Astrocyte of the spinal cord (primary cell): ENCODE measurements around the gene TSEN34.
A peak's percentile ranks its signal among the peaks of the same experiment; 100 is the strongest.
"Not testable (repeated sequence)": the region's sequence is repeated elsewhere in the genome, so short reads cannot be mapped to it uniquely, and the experiment has no call there.

Source experiments
- DNase-seq: peaks from one replicate; pipeline ENCODE4 v3.0.0; 2011; ENCODE audit warnings: low read depth, low spot score
- H3K4me3 ChIP-seq: 2 replicates; pipeline ENCODE4 v1.5.1; 2011; ENCODE audit warnings: low read depth, mild to moderate bottlenecking, low read length, moderate library complexity
- in situ Hi-C: cut with HindIII; loops from 2 replicates; pipeline ENCODE4 v1.10.0; 2017; ENCODE audit warnings: low sequenced_read_pairs
- TF ChIP-seq, protein P1 (sequence below): IDR thresholded peaks from 2 replicates; pipeline ENCODE4 v1.5.1; 2012; ENCODE audit warnings: low read depth, mild to moderate bottlenecking, low read length, inconsistent platforms

TSEN34 gene

DNA sequence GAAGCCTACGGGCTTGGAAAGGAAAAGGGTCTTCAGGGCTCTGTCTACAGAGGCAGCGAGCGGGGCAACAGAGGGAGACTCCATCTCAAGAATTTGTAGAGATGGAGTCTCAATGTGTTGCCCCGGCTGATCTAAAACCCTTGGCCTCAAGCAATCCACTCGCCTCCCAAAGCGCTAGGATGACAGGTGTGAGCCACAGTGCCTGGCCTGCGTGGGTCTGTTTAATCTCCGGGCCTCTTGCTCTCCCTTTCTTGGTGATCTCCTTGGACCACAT, 17.6 kb downstream of the TSEN34 start:
- in situ Hi-C loops, result no loop called here
- DNase-seq, result no peak
- no peak overlapping the region for H3K4me3 ChIP-seq
- TF ChIP-seq, protein P1, sequence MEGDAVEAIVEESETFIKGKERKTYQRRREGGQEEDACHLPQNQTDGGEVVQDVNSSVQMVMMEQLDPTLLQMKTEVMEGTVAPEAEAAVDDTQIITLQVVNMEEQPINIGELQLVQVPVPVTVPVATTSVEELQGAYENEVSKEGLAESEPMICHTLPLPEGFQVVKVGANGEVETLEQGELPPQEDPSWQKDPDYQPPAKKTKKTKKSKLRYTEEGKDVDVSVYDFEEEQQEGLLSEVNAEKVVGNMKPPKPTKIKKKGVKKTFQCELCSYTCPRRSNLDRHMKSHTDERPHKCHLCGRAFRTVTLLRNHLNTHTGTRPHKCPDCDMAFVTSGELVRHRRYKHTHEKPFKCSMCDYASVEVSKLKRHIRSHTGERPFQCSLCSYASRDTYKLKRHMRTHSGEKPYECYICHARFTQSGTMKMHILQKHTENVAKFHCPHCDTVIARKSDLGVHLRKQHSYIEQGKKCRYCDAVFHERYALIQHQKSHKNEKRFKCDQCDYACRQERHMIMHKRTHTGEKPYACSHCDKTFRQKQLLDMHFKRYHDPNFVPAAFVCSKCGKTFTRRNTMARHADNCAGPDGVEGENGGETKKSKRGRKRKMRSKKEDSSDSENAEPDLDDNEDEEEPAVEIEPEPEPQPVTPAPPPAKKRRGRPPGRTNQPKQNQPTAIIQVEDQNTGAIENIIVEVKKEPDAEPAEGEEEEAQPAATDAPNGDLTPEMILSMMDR, result no peak

DNA sequence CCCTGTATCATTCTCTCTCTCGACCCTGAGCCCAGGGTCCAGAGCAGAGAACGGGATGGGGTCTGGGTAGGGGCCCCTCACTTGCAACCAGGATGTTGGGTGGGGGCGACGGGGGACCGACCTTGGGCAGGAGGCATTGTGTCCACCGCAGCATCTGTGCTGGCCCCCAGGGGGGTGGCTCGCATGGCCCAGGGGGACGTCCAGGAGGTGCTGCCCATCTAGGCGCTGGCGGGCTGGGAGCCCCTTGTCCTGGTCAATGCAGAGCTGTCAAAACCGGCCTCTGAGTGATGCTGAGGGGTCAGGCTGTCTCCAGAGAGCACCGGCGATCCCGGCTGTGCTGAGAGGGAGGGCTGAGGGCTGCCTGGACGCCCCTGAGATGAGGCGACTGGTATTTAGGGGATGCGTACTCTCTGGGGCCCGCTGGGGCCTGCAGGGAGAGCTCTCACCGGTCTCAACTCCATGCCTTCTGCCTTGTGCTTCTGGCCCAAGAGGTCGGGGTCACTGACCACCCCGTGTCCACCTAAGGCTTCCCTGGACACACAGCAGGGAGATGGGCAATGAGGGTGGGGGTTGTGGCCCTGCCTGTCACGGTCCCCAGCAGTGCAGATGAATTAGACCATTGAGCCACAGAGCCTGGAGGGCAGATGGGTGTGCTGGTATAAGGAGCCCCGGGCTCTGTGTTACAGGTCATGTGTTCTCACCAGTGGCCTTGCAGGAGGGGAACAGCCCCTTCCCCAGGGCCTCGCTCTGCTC, 18.1 kb downstream of the TSEN34 start:
- H3K4me3 ChIP-seq, result no peak overlapping the region
- DNase-seq, result no peak
- TF ChIP-seq, protein P1, result no peak

DNA sequence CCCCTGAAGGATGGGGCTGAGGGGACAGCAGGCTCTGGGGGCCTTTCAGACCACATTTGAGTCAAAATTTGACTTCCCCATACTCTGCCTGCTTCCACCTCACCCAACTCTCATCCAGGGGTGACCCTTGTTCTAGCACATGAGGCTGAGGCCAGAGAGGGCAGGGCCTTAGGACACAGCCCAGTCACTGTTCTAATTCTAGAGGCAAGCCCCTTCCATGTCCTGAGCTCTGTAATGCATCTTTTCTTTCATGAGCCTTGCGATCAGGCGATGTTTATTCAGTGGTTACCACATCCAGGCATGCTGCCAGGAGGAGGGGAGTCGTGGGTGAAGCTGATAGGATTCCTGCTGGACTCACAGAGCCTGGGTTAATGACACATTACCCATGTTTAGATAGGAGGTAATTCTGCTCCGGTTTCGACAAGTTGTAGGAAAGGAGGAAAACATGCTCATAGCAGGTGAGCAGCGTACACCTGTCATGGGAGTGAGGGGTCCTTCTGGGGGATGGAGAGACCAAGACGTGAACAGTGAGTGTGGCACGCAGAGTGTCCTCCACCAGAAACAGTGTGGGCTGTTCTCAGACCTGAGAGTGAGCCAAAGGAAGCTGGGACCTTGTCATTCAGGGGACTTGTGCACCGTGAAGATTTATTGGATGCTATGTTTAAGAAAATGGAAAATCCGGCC, 18.8 kb downstream of the TSEN34 start:
- in situ Hi-C loops, result no loop called here
- no peak overlapping the region for H3K4me3 ChIP-seq
- TF ChIP-seq, protein P1, result no peak
- DNase-seq, result peak; percentile 98

More for the DNA sequence above, 18.1 kb downstream of the TSEN34 start:
- in situ Hi-C loops, result no loop called here

DNA sequence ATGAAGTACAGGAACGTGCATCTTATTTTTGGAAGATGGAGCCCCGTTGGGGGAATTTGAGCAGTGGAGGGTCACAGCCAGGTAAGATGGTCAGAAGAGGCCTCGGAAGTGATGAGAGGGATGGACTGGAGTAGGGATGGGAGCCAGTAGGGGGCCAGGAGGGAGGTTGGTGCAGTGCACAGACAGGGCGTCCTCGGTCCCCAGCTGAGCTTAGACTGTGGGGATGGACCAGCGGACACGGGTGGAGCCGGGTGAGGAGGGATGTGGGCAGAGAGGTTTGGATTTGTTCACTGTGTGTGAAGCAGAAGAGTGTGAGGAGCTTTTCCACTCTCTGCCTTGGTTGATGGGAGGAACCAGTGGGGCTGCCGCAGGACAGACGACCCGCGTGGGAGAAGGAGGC, 20.1 kb downstream of the TSEN34 start:
- TF ChIP-seq, protein P1, result no peak
- H3K4me3 ChIP-seq, result no peak overlapping the region
- in situ Hi-C loops, result no loop called here
- DNase-seq, result no peak

DNA sequence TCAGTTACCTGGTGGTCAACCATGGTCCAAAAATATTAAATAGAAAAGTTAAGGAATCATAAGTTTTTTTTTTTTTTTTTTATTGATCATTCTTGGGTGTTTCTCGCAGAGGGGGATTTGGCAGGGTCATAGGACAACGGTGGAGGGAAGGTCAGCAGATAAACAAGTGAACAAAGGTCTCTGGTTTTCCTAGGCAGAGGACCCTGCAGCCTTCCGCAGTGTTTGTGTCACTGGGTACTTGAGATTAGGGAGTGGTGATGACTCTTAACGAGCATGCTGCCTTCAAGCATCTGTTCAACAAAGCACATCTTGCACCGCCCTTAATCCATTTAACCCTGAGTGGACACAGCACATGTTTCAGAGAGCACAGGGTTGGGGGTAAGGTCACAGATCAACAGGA, 23.1 kb downstream of the TSEN34 start:
- H3K4me3 ChIP-seq, in situ Hi-C loops: not testable (repeated sequence)

DNA sequence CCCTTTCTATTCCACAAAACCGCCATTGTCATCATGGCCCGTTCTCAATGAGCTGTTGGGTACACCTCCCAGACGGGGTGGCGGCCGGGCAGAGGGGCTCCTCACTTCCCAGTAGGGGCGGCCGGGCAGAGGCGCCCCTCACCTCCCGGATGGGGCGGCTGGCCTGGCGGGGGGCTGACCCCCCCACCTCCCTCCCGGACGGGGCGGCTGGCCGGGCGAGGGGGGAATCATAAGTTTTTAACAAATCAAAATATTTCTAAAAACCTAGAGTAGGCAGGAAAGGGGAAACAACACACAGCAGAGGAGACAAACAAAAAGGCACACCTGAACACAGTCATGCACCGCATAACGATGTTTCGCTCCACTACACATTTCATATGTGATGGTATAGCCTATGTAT, 23.6 kb downstream of the TSEN34 start:
- in situ Hi-C loops, DNase-seq: not testable (repeated sequence)

More for the DNA sequence above, 23.1 kb downstream of the TSEN34 start:
- DNase-seq, result not testable (repeated sequence)

DNA sequence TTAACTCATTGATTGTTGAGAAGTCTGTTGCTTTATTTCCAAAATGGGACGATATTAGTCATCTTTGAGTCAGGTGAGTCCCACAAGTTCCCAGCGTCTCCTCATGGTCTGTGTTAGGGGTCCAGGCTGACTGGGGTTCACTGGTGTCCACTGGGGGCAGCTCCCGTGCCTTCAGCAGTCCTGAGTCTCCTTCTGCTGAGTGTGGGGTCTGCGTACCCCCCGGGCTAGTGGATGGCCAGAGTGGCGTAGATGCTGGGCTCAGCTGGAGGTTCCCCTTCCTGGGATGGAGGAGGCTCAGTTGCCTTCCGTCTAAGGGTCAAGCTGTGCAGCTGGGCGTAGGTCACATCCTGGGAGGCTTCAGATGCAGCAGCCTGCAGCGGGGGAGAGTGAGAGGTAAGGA, 25.8 kb downstream of the TSEN34 start:
- in situ Hi-C loops, result no loop called here
- no peak for DNase-seq
- TF ChIP-seq, protein P1, result no peak
- no peak overlapping the region for H3K4me3 ChIP-seq

More for the DNA sequence above, 23.6 kb downstream of the TSEN34 start:
- H3K4me3 ChIP-seq, result not testable (repeated sequence)

DNA sequence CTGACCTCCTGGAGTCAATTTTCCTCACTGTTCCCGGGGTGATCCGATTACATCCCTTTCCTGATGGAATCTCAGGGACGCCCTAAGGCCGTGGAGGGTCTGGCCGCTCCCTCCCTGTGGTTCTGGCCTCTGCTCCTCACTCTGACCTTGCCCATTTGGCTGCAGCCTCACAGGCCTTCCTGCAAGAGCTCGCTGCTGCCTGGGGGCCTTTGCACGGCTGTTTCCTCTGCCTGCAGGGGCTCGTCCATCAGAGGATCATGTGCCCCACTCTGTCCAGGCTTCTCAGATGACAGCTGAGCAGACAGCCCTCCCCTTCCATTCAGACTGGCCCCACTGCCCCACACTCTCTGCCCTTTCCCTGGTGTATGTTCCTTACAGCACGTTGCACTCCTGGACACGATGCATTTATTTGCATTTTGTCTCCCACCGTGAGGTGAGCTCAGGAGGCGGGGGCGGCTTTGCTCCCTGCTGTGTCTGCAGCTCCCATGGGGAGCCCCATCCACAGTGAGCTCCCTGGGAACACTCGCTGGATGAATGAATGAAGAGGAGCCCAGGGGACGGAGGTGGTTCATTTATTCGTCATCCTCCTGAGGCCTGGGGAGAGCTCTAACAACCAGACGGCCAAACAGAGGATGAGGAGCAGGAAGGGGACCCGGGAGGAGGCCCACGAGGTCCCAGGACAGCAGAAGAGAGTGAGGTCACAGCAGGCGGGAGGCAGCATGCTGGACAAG, 26.6 kb downstream of the TSEN34 start:
- H3K4me3 ChIP-seq, in situ Hi-C loops, DNase-seq: not testable (repeated sequence)
